Gastroesophageal sphincter (tissue), 4 donors: Measurements from ENCODE around the gene LY86. TPM values are rescaled to one million over a fixed set of nuclear protein-coding genes. Genes with fewer than 3 reads are reported as not detected.

Experiments used
- ATAC-seq: fragments of 150-250 bp; one replicate; pipeline ENCODE4 v1.9.1; 2016; ENCODE audit warnings: mild to moderate bottlenecking, moderate library complexity
- H3K27ac ChIP-seq, 4 donors: fragments of 200-600 bp; sonication (generic) in 3 of 4; 1 replicate in 3 of 4; 2 replicates in 1 of 4; pipeline ENCODE4 v1.5.1; 2016 to 2019
- H3K27me3 ChIP-seq: fragments of 200-600 bp; sonication (generic); one replicate; pipeline ENCODE4 v1.5.1; 2019
- H3K36me3 ChIP-seq, 2 donors: fragments of 200-600 bp; sonication (generic); one replicate each; pipeline ENCODE4 v1.5.1; 2019; ENCODE audit warnings: control low read depth in 1 of 2
- H3K4me1 ChIP-seq, 3 donors: fragments of 200-600 bp; sonication (generic); 1 replicate in 2 of 3; 2 replicates in 1 of 3; pipeline ENCODE4 v1.5.1; 2016 to 2019; ENCODE audit warnings: control low read depth in 2 of 3
- H3K4me3 ChIP-seq, 2 donors: fragments of 200-600 bp; sonication (generic); one replicate each; pipeline ENCODE4 v1.5.1; 2019; ENCODE audit warnings: mild to moderate bottlenecking in 1 of 2, moderate library complexity in 1 of 2
- H3K9me3 ChIP-seq, 3 donors: fragments of 200-600 bp; sonication (generic); one replicate each; pipeline ENCODE4 v1.5.1; 2017 to 2019; ENCODE audit warnings: control low read depth in 2 of 3
- CTCF ChIP-seq, 4 experiments: fragments of 200-600 bp in 2 of 4; fragments of 450-650 bp in 2 of 4; sonication (generic) in 1 of 4; IDR thresholded peaks; one replicate each; pipeline ENCODE4 v1.5.1; 2017 to 2019; ENCODE audit warnings: antibody characterized with exemption in 4 of 4, mild to moderate bottlenecking in 2 of 4, moderate library complexity in 2 of 4
- EP300 ChIP-seq: sonication (generic); formaldehyde crosslinking; IDR thresholded peaks from one replicate; pipeline ENCODE4 v1.6.1; 2017; ENCODE audit warnings: antibody characterized with exemption, mild to moderate bottlenecking
- POLR2A ChIP-seq, 2 donors: fragments of 450-650 bp; IDR thresholded peaks; one replicate each; pipeline ENCODE4 v1.6.1; 2017; ENCODE audit warnings: antibody characterized with exemption in 2 of 2, mild to moderate bottlenecking in 2 of 2, moderate library complexity in 1 of 2
- POLR2AphosphoS5 ChIP-seq: sonication (generic); formaldehyde crosslinking; IDR thresholded peaks from one replicate; pipeline ENCODE4 v1.6.1; 2017; ENCODE audit warnings: antibody characterized with exemption
- WGBS, 2 donors: methylation state at CpG; one replicate each; pipeline ENCODE4 v1.1.5; 2018; ENCODE audit warnings: low coverage in 1 of 2; 5-methylcytosine and 5-hydroxymethylcytosine counted together
- total RNA-seq, 4 donors: library from RNA; depleted of rRNA; stranded (reverse); fragments of >200 nt; gene quantifications; one replicate each; pipeline ENCODE4 v1.1.0, GENCODE V29; 2016

Gene LY86
- total RNA-seq, 4 donors from 2014 or later, result 2.2 to 3.9 (median 3.9) TPM; not detected in 1

DNA sequence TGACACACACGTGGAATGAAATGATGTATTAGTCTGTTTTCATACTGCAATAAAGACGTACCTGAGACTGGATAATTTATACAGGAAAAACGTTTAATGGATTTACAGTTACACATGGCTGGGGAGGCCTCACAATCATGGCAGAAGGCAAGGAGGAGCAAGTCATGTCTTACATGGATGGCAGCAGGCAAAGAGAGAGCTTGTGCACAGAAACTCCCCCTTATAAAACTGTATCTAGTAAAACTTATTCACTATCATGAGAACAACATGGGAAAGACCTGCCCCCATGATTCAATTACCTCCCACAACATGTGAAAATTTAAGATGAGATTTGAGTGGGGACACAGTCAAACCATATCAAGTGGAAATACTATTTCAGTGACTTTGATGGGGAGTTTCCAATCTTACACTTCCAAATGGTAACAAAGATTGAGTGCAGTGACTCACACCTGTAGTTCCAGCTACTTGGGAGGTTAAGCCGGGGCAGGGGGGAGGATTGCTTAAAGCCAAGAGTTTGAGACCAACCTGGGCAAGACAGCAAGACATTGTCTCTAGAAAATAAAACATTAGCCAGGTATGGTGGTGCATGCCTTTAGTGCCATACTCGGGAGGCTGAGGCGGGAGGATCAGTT lies 8.2 kb upstream of the LY86 start:
- TF ChIP-seq CTCF (IDR thresholded peaks at IDR 0.05), result no peak
- TF ChIP-seq POLR2A (IDR thresholded peaks at IDR 0.05), result no peak
- no peak for TF ChIP-seq EP300
- TF ChIP-seq POLR2AphosphoS5, result no peak
- WGBS, 2 donors, result 90 to 96% methylated on average over 4 to 5 of the region's 6 CpGs
- H3K4me3 ChIP-seq, result no peak overlapping the region
- H3K27ac ChIP-seq, result no peak overlapping the region
- ATAC-seq, result no peak
- no peaks in the 10 kb centered on the region for H3K27me3 ChIP-seq
- H3K4me1 ChIP-seq, result no peaks in the 10 kb centered on the region
- H3K9me3 ChIP-seq, result peaks cover 0 to 1% (median 0%) of the 10 kb centered on the region in 3 donors
- no peaks in the 10 kb centered on the region for H3K36me3 ChIP-seq

DNA sequence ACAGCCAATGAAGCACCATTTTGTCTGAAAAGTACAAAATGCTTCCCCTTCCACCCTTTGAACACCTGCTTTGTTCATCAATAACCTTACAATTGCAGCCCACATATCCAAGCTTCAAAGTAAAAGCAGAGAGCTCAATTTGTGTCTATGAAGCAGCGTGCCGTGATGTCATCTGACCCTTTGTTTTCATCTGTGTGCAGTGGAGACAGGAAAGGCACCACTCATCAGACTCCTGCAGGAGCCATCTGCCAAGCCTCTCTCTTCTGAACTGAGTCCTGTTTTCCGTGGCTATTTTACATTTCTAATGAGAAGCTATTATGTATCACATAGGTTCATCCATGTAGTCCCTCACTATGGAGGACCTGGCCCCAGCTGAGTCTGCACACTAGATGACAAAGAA lies 7.5 kb upstream of the LY86 start:
- H3K4me3 ChIP-seq, result no peak overlapping the region
- H3K9me3 ChIP-seq, result no peaks in the 10 kb centered on the region
- no peak for ATAC-seq
- no peaks in the 10 kb centered on the region for H3K27me3 ChIP-seq
- H3K36me3 ChIP-seq, result no peaks in the 10 kb centered on the region
- H3K4me1 ChIP-seq, result no peaks in the 10 kb centered on the region
- H3K27ac ChIP-seq, result no peak overlapping the region
- WGBS, 2 donors, result 83% methylated on average over 3 of the region's 3 CpGs; no CpG with 5 or more reads in 1 of the 2 donors
- TF ChIP-seq POLR2AphosphoS5, result no peak
- no peak for TF ChIP-seq EP300
- TF ChIP-seq POLR2A (IDR thresholded peaks at IDR 0.05), result no peak
- no peak for TF ChIP-seq CTCF (IDR thresholded peaks at IDR 0.05)

- Histone ChIP-seq H3K4me1 (no peaks in the 10 kb centered on the region), H3K4me3 (no peak overlapping the region), H3K27me3 (no peaks in the 10 kb centered on the region), H3K27ac (no peak overlapping the region), H3K9me3 (no peaks in the 10 kb centered on the region), H3K36me3 (no peaks in the 10 kb centered on the region)
- no peak for ATAC-seq
- 38 to 60% methylated on average over 1 of the region's 1 CpG for WGBS, 2 donors
- TF ChIP-seq CTCF (IDR thresholded peaks at IDR 0.05) (no peak), POLR2A (IDR thresholded peaks at IDR 0.05) (no peak), POLR2AphosphoS5 (no peak), EP300 (no peak)
Measured at GRCh38 chr6:6582131-6582530, 6.4 kb upstream of the LY86 start.

- no peak overlapping the region for H3K27ac ChIP-seq
- H3K4me3 ChIP-seq, result no peak overlapping the region
- no peaks in the 10 kb centered on the region for H3K27me3 ChIP-seq
- H3K36me3 ChIP-seq, result no peaks in the 10 kb centered on the region
- no peak for ATAC-seq
- TF ChIP-seq POLR2A (IDR thresholded peaks at IDR 0.05), result no peak
- no peak for TF ChIP-seq CTCF (IDR thresholded peaks at IDR 0.05)
- TF ChIP-seq EP300, result no peak
- TF ChIP-seq POLR2AphosphoS5, result no peak
- no peaks in the 10 kb centered on the region for H3K4me1 ChIP-seq
- 82 to 94% methylated on average over 2 of the region's 2 CpGs for WGBS, 2 donors
- no peaks in the 10 kb centered on the region for H3K9me3 ChIP-seq
Measured at GRCh38 chr6:6583836-6584235, 4.7 kb upstream of the LY86 start.

DNA sequence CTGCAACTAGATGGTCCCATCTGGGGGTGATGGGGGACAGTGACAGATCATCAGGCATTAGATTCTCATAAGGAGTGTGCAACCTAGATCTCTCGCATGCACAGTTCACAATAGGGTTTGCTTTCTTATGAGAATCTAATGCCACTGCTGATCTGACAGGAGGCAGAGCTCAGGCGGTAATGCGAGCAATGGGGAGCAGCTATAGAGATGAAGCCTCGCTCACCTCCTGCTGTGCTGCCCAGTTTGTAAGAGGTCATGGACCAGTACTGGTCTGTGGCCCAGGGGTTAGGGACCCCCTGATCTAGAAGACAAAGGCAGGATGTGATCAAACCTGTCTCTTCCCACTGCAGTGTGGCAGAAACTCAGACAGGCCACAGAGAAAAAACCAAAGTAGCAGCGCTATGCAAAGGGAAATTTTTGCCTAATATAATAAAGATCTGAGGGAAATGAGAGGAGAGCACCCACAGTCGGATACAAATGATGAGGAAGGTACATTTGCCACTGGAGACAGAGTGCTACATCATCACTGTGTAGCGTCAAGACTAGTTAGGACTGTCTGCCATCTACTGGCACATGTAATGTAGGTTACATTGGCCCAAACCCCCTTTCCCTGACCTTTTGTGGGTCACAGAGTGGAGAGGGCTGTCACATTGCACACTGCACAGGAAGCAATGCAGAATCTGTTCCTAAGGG lies 4.1 kb upstream of the LY86 start:
- ATAC-seq, result no peak
- Histone ChIP-seq H3K27me3 (no peaks in the 10 kb centered on the region), H3K36me3 (no peaks in the 10 kb centered on the region)

More for the DNA sequence above, 4.1 kb upstream of the LY86 start:
- TF ChIP-seq POLR2AphosphoS5, result no peak
- TF ChIP-seq CTCF (IDR thresholded peaks at IDR 0.05), result no peak
- TF ChIP-seq EP300, result no peak
- no peak for TF ChIP-seq POLR2A (IDR thresholded peaks at IDR 0.05)
- no peaks in the 10 kb centered on the region for H3K4me1 ChIP-seq
- 88 to 90% methylated on average over 2 to 6 of the region's 7 CpGs for WGBS, 2 donors
- H3K27ac ChIP-seq, result no peak overlapping the region
- no peaks in the 10 kb centered on the region for H3K9me3 ChIP-seq
- H3K4me3 ChIP-seq, result no peak overlapping the region
